Globus pallidus (tissue), 1 donor: ENCODE results near the gene ST6GALNAC6.

Source experiments
- DNase-seq: peaks from one replicate; pipeline ENCODE4 v3.0.0-alpha.2; 2015; ENCODE audit warnings: low spot score

ST6GALNAC6 gene, protein sequence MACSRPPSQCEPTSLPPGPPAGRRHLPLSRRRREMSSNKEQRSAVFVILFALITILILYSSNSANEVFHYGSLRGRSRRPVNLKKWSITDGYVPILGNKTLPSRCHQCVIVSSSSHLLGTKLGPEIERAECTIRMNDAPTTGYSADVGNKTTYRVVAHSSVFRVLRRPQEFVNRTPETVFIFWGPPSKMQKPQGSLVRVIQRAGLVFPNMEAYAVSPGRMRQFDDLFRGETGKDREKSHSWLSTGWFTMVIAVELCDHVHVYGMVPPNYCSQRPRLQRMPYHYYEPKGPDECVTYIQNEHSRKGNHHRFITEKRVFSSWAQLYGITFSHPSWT

DNA sequence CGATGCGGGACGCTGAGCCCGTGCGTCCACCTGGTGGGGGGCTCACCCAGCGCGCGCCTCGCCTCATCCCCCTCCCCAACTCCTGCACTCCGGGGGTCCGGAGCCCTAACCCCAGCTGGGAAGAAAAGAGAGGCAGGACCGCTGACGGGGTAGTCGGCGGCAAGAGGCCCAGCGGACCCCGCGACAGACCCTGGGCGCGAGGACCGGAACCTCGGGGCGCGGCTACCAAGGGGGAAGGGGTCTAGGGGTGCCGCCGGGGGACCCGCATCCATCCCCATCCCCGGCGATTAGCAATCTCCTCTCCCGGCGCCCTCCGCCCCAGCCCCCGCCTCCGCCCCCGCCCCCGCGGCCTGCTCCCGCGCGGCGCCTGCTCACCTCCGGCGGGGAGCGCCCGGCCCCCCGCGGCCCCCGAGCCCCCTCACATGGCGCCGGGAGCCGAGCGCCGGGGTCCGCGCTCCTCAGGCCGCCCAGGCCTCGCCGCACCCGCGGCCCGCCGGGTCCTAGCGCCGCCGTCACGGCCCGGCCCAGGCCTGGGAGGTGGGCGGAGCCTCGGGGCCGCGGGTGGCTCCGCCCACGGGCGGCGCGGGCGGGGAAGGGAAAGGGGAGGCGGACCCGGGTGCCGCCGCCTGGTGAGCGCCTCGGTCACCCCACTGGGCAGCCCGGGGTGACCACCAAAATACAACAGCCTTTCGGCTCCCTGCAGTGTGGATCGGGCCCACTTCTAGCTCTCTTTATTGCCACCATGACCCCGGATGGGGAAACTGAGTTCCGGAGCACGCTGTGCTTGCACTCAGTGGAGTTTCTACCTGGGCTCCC is at the start of gene ST6GALNAC6:
Gene ST6GALNAC6, minus strand, starts transcription at position 476 of the 816 bp plus-strand sequence. CDS start 1,622 bp downstream, outside the sequence.
- peak; percentile 79 for DNase-seq

DNA sequence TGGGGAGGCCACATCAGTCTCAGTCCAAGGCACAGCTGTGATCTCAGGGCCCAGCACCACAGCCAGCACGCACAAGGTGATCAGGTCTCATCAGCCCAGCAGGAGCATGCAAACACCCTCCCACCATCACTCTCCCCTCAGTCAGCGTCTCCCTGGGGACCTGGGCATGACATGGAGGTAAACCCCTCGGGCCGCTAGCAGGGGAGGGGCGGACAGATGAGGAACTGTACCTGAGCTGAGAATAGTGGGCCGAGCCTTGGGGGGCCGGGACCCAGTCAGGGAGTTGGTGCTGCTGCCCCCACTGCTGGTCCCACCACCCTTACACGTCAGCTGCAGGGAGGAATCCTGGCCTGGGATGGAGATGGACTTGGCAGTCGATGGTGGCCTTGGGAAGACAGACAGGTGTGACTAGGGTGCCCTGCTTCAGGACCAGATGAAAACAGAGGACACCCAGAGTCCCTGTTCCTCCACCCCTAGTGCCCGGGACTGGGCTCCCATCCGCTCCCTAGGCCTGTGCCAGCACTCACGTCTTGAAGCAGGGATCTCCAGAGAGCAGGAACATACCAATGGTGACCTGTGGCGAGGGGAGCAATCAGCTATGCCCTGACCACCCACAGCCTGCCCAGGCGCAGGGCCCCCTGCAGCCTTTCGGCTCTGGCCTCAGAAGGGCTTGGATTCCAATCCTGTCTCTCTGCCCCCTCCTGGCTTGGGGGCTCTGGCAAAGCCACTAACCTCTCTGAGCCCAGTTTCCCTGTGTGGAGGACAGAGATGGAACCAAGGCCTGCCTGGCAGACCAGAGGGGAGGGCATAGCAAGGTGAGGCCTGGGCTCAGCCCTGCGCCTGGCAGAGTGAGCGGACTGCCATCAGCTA is 48.7 kb upstream of the ST6GALNAC6 start:
- DNase-seq, result no peak

DNA sequence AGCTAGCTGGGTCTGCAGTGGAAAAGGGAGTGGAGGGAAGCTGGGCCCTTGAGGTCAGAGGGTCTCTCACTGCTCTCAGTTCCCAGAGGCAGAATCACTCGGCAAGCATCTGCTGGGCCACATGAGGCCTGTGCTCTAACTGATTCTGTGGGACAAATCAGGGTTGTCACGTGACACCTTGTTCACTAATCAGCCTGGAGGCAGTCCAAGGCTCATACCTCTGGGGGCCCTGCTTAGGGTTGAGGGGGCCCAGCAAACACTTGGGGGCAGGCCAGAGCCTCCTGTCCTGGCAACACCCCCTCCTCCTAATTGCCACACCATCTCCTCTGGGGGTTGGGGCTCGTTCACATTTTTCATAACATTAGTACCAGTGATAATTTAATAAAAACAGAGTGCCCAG is 47.3 kb upstream of the ST6GALNAC6 start:
- DNase-seq, result no peak

DNA sequence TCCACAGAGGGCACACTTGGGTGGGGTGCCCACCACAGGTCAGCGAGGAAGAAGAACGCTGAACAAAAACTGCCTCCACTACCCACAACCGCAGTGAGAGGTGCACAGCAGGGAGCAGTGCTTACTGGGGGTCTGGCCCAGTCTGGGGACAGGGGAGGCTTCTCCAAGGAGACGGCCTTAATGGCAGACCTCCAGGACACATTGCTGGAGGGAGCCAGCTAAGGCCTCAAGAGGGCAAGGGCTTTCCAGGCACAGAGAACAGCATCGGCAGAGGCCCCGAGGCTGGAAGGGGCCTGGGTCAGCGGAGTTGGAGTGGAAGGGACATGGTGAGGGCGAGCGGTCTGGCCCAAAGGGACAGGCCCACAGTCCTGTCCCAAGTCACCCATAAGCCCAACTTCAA is 46.5 kb upstream of the ST6GALNAC6 start:
- no peak for DNase-seq

DNA sequence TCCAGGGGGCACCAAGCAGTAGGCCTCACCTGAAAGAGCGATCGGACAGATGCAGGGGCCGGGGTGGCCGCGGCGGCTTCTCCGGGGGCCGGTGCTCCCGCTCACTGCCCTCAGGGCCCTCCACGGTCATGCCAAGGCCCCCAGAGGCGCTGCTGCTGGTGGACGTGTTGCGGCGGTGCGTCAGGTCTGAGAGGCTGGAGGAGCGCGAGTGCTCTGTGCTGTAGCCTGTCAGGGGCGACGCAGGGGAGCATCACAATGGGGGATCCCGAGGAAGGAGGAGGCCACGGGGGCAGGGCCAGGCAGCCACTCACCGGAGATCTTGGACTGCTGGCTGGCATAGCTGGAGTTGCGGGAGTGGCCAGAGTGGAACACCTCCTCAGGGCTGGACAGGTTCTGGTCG is 45.9 kb upstream of the ST6GALNAC6 start:
- DNase-seq, result no peak

DNA sequence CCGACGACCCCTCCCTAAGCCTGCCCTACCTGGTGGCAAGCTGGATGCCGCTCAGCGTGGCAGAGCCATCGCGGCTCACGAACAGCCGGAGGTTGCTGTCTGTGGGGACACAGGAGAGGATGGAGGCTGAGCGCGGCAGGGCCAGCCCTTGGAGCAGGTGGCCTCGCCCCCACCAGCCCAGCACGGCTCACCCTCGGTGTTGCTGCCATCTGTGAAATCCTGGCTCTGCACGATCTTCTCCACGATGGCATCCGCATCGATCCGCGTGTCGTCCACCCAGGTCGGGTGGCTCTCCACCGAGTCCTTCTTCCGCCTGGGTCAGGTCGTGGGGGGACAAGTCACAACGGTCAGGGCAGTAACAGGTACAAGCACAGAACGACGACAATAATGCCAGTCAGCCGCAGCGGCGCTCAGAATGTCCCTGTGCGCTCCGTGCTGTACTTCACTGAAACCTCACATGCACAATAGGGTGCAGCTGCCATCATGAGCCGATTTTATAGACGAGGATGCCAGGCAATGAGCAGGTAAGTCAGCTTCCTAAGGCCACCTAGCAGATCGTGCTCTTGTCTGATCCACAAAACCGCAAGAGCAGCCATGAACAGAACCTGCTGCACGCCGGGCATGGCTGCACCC is 45.3 kb upstream of the ST6GALNAC6 start:
- DNase-seq, result no peak

DNA sequence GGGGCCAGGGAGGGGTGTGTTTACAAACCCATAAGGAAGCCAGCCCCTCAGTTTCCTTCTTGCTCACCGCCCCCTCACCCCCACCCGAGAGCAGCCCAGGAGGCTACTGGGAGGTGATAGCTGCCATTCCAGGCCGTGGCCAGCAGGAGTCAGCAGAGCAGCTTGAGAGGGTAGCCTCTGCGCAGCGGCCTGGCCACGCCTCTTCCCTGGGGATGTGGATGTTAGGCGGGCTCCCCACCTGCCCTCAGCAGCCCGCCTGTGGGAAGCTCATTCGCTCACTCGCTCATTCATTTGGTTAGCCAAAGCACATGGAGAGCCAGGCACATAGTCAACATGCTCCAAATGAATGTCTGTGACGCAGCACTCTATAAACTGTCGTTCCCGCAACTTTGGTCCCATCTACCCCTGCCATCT is 44.3 kb upstream of the ST6GALNAC6 start:
- peak; percentile 90 for DNase-seq

DNA sequence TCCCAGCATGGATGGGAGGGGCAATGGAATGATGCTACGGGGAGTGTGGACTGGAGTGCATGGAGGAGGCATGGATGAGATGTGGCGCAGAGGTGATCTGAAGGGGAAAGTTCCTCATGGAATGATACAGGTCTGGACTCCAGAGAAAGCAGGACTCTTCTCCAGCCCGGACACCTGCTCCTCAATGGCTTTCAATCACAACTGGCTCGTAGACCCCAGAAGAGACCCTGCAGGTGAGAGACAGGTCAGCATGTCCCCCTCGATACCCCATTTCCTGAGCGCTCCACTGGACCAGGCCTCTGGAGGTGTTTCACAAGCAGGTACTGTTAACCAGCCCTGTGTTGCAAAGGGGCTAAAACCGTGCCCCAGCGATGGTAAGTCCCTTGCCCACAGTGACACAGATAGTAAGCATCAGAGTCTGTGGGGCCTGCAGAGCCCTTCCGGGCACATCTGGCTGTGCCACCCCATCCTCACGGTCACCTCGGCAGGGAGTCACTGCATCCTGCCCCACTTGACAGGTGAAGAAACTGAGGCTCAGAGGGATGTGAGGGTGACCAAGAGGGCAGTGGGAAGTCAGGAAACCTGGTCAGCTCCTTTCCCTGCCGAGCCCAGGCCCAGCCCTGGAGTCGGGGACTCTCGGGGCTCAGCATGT is 43.7 kb upstream of the ST6GALNAC6 start:
- no peak for DNase-seq

DNA sequence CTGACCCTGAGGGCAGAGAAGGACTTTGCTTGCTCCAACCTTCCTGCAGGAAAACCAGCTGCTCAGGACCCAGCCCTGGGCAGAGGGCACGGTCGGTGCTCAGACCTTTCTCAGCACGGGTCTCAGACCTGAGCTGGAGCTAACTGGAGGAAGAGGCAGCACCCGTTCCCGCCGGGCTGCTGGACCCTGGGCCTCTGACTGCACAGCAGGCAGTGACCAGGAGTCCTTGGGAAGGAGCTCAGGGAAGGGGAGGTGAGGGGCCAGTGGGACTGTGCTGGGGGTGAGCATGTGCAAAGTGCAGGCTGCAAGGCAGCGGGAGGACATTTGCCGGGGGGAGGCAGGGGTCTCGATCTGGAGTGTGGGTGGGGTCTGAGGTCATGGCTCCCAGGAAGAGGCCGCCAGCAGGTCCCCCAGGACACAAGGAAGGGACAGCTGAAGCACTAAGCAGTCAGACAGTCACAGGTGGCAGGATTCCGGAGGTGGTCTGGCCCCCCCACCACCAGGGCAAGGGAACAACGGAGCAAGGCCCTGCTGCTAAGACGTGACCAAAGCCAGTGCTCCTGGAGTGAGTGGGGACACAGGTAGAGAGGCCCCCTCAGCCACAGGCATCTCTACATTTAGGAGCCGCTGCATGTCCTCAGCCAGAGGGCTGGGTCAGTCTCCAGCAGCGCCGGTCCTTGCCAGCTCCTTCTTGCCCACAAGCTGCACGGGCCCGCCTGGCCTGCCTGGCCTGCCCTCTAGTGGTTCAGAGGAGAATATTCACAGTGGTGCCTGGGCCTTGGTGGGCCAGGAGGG is 43.0 kb upstream of the ST6GALNAC6 start:
- DNase-seq, result no peak

DNA sequence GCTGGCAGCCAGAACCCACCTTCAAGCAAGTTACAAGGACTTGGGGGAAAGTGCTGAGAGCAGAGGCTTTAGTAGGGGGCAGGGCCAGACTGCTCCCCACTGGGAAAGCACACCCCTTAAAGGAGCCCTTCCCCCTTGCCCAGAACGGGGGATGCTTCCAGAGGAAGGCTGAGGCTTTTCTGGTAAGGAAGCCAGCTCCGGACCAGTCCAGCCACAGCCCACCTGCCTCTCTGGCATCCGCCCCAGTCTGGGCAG is 42.5 kb upstream of the ST6GALNAC6 start:
- no peak for DNase-seq

DNA sequence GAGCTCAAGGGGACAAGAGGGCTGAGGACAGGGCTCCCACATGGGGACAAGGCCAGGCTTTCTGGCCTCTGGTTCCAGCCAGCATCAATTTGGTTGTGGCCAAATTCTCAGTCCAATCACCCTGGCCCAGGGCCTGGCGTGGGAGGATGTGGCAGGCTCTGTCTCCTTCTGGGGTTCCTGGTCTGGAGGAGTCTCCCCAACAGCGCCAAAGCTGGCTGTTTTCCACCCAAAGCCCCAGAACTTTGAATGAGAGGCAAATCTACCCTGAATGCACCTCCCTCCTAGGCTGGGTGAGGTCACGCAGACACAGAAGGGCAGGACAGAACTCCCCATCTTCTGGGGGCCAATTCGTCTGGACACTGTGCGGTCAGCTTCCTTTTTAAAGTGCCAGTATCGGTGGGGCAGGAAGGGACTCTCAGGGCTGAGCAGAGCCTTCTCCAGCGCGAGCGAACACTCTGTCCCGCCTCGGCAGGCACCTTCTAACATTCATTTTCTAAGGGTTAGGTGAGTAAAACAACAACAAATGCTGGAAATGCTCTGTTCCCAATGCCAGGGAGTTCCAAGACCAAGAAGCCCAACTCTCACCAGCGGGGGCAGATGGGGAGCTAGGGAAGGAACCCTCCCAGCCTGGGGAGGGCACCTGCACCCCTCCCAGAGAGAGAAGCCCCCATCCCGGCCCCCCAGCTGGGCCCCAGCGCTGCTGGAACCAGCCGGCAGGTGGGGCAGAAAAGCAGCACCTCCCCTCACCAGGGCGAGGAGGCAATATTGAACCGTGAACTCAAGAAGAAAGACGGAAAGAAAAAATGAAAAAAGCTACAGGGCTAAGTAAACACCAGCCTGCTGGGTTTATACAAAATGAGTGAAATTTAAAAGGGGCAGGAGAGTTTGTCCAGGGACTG is 41.9 kb upstream of the ST6GALNAC6 start:
- DNase-seq, result no peak

DNA sequence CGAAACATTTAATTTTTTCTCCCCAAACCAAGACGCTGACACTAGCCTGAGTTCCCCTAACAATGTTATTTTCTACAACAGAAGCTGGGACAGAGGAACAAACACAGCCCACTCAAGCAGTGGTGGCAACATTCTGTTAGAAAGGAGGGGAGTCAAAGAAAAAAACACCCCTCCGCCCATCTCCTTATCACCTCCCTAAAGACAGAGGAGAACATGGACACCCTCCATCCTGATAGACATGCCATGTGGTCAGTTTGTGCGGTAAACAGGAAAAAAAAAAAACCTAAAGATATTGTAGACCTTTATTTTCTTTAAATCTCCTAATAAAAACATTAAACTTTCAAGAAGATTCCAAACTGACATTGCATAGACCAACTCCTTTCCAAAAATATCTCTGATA is 41.2 kb upstream of the ST6GALNAC6 start:
- no peak for DNase-seq

DNA sequence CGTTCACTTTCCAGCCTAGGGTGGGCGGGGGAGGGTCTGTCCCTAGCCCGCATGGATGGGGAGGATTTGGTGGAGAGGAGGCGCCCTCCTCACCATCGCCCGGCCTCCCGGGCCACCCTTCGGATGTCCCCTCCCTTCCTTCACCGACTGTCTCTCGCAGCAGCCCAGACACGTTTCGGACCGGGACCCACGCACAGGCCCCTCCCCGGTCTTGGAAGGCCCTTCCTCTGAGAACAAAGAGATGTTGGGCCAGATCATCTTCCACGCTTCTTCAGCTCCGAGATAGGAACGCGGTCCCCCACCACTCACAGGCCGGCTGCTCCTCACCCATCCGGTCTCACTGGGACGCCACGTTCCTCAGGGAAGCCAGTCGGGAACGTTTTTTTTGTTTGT is 38.9 kb upstream of the ST6GALNAC6 start:
- DNase-seq, result no peak

DNA sequence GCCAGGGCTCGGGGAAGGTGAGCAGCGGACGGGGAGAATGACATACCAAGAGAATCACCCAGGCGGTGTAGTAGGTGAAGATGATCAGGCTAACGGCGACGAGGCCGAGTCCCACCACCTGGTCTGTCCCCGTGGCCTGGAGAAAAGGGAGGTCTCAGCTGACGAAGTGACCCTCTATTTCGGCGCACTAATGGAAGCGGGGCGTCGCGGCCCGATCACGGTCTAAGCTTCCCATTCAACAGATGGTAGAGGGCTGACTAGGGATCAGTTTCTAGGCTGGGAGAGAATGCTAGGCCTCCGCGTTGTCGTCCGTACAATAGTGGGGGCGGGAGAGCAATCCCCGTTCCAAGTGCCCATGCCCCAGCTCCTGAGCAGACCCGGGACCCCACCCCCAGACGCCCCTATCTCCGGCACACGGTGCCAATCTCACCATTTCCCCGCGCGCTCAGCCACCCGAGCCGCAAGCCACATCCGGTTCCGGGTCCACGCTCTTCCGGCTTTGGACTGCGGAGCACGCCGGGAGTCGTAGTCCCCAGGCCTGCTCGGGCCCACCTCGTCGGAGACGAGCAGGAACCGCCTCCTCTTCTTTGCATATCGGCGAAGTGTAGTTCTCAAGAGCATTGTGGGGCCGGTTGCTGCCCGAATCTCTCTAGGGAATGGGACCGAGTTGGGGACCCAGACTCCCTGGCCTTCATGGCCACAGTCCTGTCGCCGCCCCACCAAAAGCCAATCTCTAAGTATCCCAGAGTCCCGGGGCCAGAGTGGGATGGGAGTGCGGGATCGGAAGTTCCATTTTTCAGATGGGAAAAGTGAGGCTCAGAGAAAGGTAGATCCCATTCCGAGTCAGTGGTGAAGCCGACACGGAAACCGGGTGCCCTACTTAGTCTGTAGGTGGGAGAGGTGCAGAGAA is 38.2 kb upstream of the ST6GALNAC6 start, which contains the start of gene DPM2:
Gene DPM2, minus strand, starts transcription at position 467 of the 910 bp plus-strand sequence. Its CDS starts 34 bp downstream, at position 433.
- peak; percentile 77 for DNase-seq

DNA sequence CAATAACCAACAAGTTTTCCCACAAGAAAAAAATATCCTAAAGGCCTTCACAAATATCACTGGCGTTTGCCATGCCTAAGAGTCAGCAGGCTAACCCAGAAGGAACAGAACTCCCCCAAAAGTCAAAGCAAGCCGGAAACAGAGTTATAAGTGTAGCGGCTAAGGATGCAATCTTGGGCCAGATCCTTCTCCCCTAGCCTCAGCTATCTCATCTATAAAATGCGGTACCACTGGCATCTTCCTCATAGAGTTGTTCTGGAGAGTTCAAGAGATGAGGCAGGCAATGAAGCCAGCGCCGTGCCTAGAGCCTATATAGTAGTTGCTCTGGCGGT is 37.6 kb upstream of the ST6GALNAC6 start:
- DNase-seq, result no peak

DNA sequence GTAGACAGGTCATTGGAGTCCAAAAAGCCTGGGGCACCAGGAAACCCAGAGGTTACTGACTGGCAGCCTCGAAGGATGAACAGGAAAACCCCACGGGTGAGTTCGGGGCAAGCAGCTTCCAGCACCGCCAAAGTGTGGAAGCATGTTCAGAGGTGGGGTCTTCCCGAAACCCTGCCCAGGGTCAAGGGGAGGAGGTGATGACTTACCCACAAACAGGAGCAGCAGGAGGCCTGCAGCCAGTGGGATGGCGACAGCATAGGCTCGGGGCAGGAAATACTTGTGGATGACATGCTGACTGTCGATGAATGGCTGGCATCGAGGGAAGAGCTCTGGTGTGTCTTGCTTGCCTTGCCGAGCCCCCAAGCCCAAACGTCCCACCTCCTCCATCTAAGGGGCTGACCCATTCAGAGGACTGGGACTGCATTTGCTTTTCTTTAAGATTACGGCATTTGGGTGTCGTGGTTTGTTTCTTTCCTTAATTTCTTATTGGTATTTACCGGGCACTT is 37.0 kb upstream of the ST6GALNAC6 start:
- DNase-seq, result no peak

DNA sequence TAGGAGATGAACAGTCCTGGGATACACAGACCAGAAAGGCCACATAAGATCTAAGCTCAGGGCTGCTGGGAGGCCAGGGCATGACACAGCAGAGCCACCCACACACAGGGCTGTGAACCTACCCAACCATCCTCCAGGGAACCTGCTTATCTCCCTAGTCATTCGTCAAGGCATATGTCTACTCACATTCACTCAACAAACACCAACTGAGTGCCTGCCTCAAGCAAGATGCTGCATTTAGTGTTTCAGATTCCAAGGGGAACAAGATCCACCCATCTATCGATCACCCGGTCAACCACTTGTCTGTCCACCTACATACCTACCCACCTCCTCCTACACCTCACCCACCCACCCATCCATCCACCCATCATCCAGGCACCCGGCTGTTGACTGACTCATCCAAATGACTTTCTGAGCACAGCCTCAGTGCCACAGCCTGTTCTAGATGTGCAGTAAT is 36.4 kb upstream of the ST6GALNAC6 start:
- DNase-seq, result no peak

DNA sequence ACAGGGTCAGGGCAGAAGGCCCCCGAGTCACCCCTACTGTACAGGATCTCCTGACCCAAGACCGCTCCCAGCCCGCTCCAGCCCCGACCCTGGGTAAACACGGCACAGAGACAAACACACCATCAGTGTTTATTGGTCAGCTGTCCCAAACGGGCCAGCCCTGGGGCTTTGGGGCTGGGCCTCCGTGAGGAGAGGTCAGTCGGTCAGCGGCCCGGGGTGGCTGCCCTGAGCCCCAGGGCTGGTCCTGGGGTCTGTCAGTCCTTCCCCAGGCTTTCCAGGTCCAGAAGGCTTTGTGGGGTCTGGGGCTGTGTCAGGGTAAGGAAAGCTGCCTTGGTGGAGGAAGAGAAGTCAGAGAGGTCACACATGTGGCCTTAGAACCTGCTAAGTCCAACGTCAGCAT is 35.6 kb upstream of the ST6GALNAC6 start:
- no peak for DNase-seq
